HG02973 (cell line): ENCODE measurements around the gene USB1.

ENCODE experiments used
- ATAC-seq: cut with Tn5 transposase; IDR thresholded peaks from one replicate; pipeline ENCODE4 v1.9.1; 2021; ENCODE audit warnings: moderate library complexity; ENCODE audit not compliant: unreplicated experiment

The USB1 gene

GRCh38 chr16:58016840-58017446, 15.7 kb downstream of the USB1 start:
- ATAC-seq: no peak

GRCh38 chr16:58018803-58019202, 17.6 kb downstream of the USB1 start:
- ATAC-seq: no peak

GRCh38 chr16:58019866-58020538, 18.8 kb downstream of the USB1 start:
- ATAC-seq: no peak

GRCh38 chr16:58020628-58021521, 19.7 kb downstream of the USB1 start:
- peak; percentile 47 for ATAC-seq

DNA sequence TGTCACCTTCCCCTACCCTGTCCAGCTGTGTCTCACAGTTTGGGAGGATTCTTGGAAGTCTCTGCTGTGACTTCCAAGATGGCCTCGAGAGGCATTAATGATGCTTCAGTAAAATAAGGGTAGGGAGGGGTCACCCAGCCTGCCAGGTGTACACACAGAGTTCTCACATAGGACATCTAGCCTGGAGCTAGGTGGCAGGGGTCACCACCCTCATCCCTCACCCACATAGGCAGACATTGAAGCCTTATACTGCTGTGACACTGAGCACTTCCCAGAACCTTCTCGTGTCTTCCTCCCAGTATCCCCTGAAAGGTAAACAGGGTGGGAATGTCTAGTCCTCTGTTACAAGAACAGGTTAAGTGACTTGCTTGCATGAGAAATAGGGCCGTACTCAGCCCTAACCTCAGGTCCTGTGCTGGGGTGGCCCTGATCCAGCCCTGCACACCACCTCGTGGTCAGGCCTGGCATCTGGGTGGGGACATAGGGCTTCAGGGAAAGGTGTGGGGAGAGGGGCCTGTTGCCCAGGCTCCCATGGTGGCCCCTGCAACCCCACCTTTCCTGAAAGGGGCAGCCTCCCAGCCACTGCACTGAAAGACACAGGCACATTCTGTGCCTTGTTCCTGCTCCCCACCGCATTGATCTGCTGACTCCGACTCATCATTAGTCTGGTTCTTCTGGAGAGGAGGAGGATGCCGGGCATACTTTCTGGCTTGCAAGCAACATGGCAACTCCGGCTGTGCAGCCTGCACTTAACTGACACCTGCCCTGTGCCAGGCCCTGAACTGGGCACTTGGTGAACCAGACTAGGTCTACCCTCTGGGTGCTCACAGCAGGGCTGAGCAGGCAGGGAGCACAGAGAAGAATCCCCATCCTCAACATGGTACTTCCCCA, 20.7 kb downstream of the USB1 start:
- ATAC-seq: no peak

DNA sequence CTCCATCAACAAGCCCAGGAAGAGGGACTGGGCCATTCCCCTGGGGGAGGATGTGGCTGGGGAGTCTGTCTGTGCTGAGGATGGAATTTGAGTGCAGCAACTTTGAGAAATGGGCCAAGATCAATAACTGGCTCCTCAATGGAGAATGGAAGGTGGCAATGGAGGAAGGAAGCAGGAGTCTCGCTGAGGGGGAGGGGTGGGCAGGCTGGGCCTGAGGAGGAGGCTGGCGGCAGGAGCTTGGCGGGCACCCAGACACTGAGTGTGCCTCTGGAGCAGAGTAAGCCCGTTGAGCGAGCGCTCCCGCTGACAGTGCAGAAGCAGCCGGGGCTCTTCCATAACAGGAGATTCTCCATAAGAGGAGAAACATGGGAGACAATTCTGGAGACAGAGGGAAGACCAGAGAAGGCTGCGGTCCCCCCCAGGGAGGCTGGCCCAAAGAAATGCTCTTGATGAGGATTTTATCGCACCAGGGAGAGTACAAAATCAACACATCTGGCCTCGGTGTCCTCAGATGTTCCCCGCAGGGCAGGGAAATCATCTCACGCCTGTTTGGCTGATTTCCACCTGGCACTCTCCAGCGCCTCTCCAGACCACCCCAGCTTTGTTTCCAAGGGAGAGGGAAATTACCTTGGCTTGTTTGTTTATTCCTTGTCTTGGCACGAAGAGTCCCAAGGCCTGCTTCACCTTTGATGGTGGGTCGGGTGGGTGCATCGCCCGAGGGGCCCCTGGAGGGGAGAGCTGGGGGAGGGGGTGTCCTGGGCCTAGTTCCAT, 21.6 kb downstream of the USB1 start:
- ATAC-seq: no peak

- ATAC-seq: no peak
These were observed 23.5 kb downstream of the USB1 start for GRCh38 chr16:58024486-58025350.

DNA sequence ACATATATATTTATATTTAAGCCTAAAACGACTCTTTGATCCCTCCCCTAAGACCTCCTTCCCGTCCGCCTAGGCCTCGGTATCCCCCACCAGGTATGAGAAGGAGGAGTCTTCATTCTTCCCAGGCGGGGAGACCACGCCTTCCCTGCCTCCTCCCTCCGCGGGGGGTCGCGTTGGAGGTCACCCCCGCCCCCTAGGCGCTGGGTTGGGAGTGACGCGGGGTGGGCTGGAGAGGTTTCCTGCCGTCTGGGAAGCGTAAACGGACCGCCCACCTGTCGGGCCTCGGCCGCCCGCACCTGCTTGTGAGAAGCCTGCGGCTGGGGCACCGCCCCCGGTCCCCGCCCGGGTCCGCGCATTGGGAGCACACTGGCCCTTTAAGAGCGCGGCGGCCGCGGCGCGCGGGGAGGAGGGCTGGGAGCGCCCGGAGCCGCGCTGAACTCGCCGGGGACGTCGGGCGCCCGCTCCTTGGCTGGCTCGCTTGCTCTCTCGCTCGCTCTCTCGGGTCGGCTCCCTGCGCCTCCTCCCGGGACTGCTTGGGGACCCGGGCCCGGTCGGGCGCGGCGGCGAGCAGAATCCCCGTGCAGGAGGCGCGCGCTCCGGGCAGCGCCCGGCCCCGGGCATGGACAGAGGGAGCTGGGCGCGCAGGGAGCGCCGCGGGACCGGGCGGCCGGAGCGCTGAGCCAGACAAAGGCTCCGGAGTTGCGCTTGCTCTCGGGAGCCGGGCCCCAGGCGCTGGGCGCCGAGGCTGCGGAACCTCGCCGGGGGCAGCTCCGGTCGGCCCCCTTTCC, 24.3 kb downstream of the USB1 start, which contains the start of gene MMP15:
MMP15 (plus strand) TSS at position 404 of the 788 bp plus-strand sequence. CDS start 597 bp downstream, outside the sequence.
- ATAC-seq: no peak

- ATAC-seq: no peak
These were observed 25.0 kb downstream of the USB1 start for GRCh38 chr16:58026139-58026704.

- no peak for ATAC-seq
These were observed 25.5 kb downstream of the USB1 start for GRCh38 chr16:58026705-58027160.

DNA sequence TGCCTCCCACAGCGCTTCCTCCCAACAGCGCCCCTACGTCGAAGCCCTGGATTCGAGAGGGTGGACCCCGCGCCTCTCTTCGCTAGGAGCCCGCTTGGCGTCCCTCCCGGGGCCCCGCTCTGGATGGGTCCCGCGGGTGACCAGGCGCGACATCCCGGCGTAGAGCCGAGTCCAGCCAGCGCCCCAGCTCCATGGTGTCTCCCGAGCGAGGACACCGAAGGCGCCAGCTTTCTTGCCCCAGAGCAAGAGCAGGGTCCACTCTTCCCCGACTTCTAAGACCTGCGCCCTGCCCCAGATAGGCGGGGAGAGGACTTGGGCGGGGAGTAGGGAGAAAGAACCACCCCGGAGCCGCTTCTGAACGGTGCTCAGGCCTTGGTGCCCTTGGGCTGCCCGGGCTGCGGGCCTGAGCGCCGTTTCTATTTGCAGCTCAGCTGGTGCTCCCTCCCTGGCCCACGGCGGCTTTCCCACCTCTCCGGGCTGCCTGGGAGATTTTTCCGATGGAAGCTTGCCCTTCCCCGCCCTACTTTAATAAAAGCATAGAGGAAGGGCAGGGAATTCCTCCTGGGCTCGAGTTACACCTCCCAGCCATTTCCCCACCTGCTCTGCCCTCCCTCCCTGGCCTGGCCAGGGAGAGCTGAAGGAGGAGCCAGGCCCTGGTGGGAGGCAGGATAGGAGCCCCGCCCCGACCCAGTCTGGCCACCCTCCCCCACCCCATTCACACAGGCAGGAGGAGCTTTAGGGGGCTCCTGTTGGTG, 26.1 kb downstream of the USB1 start:
- ATAC-seq: no peak

- no peak for ATAC-seq
These were observed 26.8 kb downstream of the USB1 start for GRCh38 chr16:58027916-58028455.

GRCh38 chr16:58028541-58029070, 27.4 kb downstream of the USB1 start:
- no peak for ATAC-seq

DNA sequence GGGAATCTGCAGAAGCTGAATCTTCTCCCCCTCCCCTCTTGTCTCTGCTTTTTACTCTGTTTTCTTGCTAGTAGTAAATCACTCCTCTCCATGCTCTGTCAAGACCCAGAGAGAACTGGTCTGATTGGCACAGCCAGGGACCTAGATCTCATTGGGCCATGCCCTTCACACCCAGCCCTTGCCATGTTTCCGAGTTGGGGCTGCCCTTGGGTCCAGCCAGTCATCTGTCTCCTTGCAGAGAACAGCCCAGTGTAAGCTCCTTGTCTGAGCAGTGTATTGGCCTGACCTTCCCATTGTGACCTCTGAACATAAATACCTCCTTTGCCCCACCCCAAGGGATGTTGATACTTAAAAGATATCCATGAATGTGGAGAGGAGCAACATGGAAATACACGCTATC, 28.2 kb downstream of the USB1 start:
- no peak for ATAC-seq

- no peak for ATAC-seq
These were observed 29.1 kb downstream of the USB1 start for GRCh38 chr16:58030136-58030840.
